ENCODE measurements around the gene CD72. TPM values are rescaled to one million over a fixed set of nuclear protein-coding genes. Genes with fewer than 3 reads are reported as not detected.
"Not testable (repeated sequence)": the region's sequence is repeated elsewhere in the genome, so short reads cannot be mapped to it uniquely, and the experiment has no call there.

Gene CD72
- total RNA-seq, 1 donor: 2.9 TPM

DNA sequence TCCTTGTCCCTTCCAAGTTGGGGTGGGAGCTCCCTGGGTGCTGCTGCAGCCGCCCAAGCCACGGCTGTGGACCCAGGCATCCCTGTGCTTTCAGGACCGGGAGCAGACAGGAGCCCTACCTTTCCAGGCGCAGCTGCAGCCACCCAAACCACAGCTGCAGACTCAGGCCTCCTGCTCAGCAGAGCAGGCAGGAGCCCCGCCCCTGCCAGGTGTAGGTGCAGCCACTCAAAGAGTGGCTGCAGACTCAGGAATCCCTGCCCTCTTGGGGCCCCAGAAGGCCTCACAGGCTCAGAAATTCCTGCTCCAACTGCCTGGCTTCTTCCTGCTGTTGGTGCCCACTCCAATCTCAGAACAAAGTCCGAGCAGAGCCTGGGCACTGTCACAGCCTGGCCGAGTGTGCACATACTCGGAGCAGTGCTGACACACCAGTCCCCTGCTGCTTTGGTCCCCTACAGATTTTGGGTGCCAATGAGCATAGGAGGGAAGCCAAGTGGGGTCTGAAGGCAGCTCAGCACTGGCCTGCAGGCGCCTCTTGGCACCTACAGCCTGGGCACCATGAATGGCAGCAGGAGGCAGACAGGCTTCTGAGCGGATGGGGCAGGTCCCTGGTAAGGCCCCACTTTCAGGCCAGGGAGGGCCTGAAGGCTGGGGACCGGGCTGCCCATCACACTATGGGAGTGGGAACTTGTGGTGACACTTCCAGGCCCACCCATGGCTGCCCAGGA lies 19.2 kb downstream of the CD72 start:
- Histone ChIP-seq H3K79me2 (ENCODE audit: insufficient read depth, low read length) (no peaks in the 10 kb centered on the region), H3K4me3 (ENCODE audit: insufficient read depth, low read length) (no peak overlapping the region), H3K9me3 (ENCODE audit: low read depth, low read length) (no peaks in the 10 kb centered on the region), H3K27me3 (ENCODE audit: insufficient read depth, low read length) (no peaks in the 10 kb centered on the region), H3K4me2 (ENCODE audit: insufficient read depth, low read length) (no peak overlapping the region), H4K20me1 (ENCODE audit: insufficient read depth, low read length) (no peaks in the 10 kb centered on the region), H3K27ac (ENCODE audit: low read depth, low read length) (no peak overlapping the region), H3K4me1 (ENCODE audit: insufficient read depth, low read length) (peaks cover 11% of the 10 kb centered on the region), H3K36me3 (ENCODE audit: insufficient read depth, low read length) (no peaks in the 10 kb centered on the region), H2AFZ (ENCODE audit: low read length) (no peak overlapping the region)
- DNase-seq (ENCODE audit: insufficient read length, low spot score, missing footprints): no peak
- TF ChIP-seq, protein P1, sequence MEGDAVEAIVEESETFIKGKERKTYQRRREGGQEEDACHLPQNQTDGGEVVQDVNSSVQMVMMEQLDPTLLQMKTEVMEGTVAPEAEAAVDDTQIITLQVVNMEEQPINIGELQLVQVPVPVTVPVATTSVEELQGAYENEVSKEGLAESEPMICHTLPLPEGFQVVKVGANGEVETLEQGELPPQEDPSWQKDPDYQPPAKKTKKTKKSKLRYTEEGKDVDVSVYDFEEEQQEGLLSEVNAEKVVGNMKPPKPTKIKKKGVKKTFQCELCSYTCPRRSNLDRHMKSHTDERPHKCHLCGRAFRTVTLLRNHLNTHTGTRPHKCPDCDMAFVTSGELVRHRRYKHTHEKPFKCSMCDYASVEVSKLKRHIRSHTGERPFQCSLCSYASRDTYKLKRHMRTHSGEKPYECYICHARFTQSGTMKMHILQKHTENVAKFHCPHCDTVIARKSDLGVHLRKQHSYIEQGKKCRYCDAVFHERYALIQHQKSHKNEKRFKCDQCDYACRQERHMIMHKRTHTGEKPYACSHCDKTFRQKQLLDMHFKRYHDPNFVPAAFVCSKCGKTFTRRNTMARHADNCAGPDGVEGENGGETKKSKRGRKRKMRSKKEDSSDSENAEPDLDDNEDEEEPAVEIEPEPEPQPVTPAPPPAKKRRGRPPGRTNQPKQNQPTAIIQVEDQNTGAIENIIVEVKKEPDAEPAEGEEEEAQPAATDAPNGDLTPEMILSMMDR (IDR thresholded peaks at IDR 0.05; ENCODE audit: extremely low read depth, low read depth, low read length): no peak

DNA sequence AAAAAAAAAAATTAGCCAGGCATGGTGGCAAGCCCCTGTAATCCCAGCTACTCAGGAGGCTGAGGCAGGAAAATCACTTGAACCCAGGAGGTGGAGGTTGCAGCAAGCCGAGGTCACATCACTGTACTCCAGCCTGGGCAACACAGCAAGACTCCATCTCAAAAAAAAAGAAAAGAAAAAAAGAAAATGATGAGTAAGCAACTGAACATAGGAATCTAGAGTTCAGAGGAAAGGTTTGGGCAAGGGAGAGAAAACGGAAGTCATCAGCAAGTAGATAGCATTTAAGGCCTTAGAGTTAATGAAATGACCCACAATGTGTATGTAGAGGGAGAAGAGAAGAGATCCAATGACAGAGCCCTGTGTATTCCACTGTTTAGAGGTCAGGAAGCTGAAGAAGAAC lies 21.3 kb downstream of the CD72 start:
- not testable (repeated sequence) for H3K36me3 ChIP-seq (ENCODE audit: insufficient read depth, low read length); H4K20me1 ChIP-seq (ENCODE audit: insufficient read depth, low read length); DNase-seq (ENCODE audit: insufficient read length, low spot score, missing footprints); H3K9me3 ChIP-seq (ENCODE audit: low read depth, low read length); H3K27ac ChIP-seq (ENCODE audit: low read depth, low read length); H3K4me2 ChIP-seq (ENCODE audit: insufficient read depth, low read length); H2AFZ ChIP-seq (ENCODE audit: low read length); H3K27me3 ChIP-seq (ENCODE audit: insufficient read depth, low read length); H3K4me3 ChIP-seq (ENCODE audit: insufficient read depth, low read length); H3K4me1 ChIP-seq (ENCODE audit: insufficient read depth, low read length); H3K79me2 ChIP-seq (ENCODE audit: insufficient read depth, low read length)

DNA sequence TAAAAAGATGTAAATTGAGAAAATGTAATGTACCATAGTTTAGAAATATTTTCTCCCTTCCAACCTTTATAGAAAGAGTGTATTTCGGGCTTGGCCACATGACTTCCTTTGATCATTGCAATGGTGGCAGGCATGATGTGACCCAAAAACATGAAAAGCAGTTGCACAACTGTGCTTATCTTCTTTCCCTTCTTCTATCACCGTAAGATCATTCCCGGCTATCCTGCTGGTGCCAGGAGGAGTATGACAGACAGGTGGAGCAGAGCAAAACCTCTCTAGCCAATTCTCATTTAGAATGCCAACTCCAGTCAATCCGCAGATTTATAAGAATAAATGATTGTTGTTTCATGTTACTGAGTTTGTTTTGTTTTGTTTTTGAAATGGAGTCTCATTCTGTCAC lies 23.7 kb downstream of the CD72 start:
- no peaks in the 10 kb centered on the region for H3K36me3 ChIP-seq (ENCODE audit: insufficient read depth, low read length)
- no peak for DNase-seq (ENCODE audit: insufficient read length, low spot score, missing footprints)
- H3K27me3 ChIP-seq (ENCODE audit: insufficient read depth, low read length): no peaks in the 10 kb centered on the region
- TF ChIP-seq, protein P1 (IDR thresholded peaks at IDR 0.05; ENCODE audit: extremely low read depth, low read depth, low read length): no peak
- H4K20me1 ChIP-seq (ENCODE audit: insufficient read depth, low read length): no peaks in the 10 kb centered on the region
- H3K9me3 ChIP-seq (ENCODE audit: low read depth, low read length): no peaks in the 10 kb centered on the region
- H3K79me2 ChIP-seq (ENCODE audit: insufficient read depth, low read length): no peaks in the 10 kb centered on the region
- no peak overlapping the region for H3K27ac ChIP-seq (ENCODE audit: low read depth, low read length)
- H2AFZ ChIP-seq (ENCODE audit: low read length): no peak overlapping the region
- no peak overlapping the region for H3K4me3 ChIP-seq (ENCODE audit: insufficient read depth, low read length)
- no peak overlapping the region for H3K4me2 ChIP-seq (ENCODE audit: insufficient read depth, low read length)
- no peaks in the 10 kb centered on the region for H3K4me1 ChIP-seq (ENCODE audit: insufficient read depth, low read length)

DNA sequence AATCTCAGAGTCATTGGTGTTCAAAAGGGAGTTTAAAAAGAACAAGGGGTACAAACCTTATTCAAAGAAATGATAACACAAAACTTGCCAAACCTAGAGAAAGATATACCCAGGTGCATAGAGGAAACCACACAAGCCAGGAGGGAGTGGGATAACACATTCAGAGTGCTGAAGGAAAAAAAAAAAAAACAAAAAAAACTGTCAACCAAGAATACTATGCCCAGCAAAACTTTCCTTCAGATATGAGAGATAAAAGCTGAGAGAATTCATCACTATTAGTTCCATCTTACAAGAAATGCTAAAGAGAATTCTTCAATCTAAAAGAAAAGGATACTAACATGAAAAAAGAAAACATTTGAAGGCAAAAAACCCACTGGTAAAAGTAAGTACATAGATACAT lies 24.6 kb downstream of the CD72 start:
- Histone ChIP-seq H3K4me1 (ENCODE audit: insufficient read depth, low read length) (no peaks in the 10 kb centered on the region), H3K27me3 (ENCODE audit: insufficient read depth, low read length) (no peaks in the 10 kb centered on the region), H3K4me2 (ENCODE audit: insufficient read depth, low read length) (no peak overlapping the region), H4K20me1 (ENCODE audit: insufficient read depth, low read length) (no peaks in the 10 kb centered on the region), H3K9me3 (ENCODE audit: low read depth, low read length) (no peaks in the 10 kb centered on the region), H3K36me3 (ENCODE audit: insufficient read depth, low read length) (no peaks in the 10 kb centered on the region), H3K79me2 (ENCODE audit: insufficient read depth, low read length) (no peaks in the 10 kb centered on the region), H3K4me3 (ENCODE audit: insufficient read depth, low read length) (no peak overlapping the region), H3K27ac (ENCODE audit: low read depth, low read length) (no peak overlapping the region), H2AFZ (ENCODE audit: low read length) (no peak overlapping the region)
- TF ChIP-seq, protein P1 (IDR thresholded peaks at IDR 0.05; ENCODE audit: extremely low read depth, low read depth, low read length): no peak
- no peak for DNase-seq (ENCODE audit: insufficient read length, low spot score, missing footprints)

DNA sequence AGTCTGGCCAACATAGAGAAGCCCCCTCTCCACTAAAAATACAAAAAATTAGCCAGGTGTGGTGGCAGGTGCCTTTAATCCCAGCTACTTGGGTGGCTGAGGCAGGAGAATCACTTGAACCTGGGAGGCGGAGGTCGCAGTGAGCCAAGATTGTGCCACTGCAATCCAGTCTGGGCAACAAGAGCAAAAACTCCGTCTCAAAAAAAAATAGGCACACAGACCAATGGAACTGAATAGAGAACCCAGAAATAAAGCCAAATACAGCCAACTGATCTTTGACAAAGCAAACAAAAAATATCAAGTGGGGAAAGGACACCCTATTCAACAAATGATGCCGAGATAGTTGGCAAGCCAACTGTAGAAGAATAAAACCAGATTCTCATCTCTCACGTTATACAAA lies 29.7 kb downstream of the CD72 start:
- not testable (repeated sequence) for H3K79me2 ChIP-seq (ENCODE audit: insufficient read depth, low read length); DNase-seq (ENCODE audit: insufficient read length, low spot score, missing footprints); H3K4me1 ChIP-seq (ENCODE audit: insufficient read depth, low read length); H4K20me1 ChIP-seq (ENCODE audit: insufficient read depth, low read length); H3K27me3 ChIP-seq (ENCODE audit: insufficient read depth, low read length); H3K4me3 ChIP-seq (ENCODE audit: insufficient read depth, low read length); H3K9me3 ChIP-seq (ENCODE audit: low read depth, low read length); H3K4me2 ChIP-seq (ENCODE audit: insufficient read depth, low read length); H2AFZ ChIP-seq (ENCODE audit: low read length); H3K36me3 ChIP-seq (ENCODE audit: insufficient read depth, low read length); H3K27ac ChIP-seq (ENCODE audit: low read depth, low read length)

DNA sequence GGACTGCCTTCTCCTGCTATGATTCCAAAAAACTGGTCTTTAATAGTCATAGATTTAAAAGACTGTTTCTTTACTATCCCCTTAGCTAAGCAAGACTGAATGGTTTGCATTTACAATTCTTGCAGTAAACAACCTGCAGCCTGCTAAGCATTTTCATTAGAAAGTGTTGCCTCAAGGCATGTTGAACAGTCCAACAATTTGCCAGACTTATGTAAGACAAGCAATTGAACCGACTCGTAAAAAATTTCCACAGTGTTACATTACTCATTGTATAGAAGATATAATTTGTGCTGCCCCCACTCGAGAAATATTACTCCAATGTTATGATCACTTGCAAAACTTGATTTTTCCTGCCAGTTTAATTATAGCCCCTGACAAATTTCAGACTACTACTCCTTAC lies 33.5 kb downstream of the CD72 start:
- H4K20me1 ChIP-seq (ENCODE audit: insufficient read depth, low read length); H2AFZ ChIP-seq (ENCODE audit: low read length); H3K79me2 ChIP-seq (ENCODE audit: insufficient read depth, low read length); H3K4me3 ChIP-seq (ENCODE audit: insufficient read depth, low read length); H3K9me3 ChIP-seq (ENCODE audit: low read depth, low read length); H3K4me1 ChIP-seq (ENCODE audit: insufficient read depth, low read length); DNase-seq (ENCODE audit: insufficient read length, low spot score, missing footprints); H3K36me3 ChIP-seq (ENCODE audit: insufficient read depth, low read length); H3K4me2 ChIP-seq (ENCODE audit: insufficient read depth, low read length); H3K27me3 ChIP-seq (ENCODE audit: insufficient read depth, low read length); H3K27ac ChIP-seq (ENCODE audit: low read depth, low read length): not testable (repeated sequence)

DNA sequence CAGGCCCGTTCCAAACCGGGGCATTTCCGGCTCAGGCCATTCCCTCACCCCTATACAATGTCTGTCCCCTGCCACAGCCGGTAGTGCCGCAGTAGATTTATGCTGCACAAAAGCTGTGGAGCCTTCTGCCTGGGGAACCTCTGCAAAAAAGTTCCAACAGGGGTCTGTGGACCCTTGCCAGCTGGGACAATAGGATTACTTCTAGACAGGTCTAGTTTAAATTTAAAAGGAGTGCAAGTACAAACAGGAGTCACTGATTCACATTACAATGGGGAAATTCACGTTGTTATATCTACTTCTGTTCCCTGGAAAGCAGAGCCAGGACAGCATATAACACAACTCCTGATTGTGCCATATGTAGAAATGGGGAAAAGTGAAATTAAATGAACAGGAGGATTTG lies 34.7 kb downstream of the CD72 start:
- DNase-seq (ENCODE audit: insufficient read length, low spot score, missing footprints); H4K20me1 ChIP-seq (ENCODE audit: insufficient read depth, low read length); H3K79me2 ChIP-seq (ENCODE audit: insufficient read depth, low read length); H3K4me2 ChIP-seq (ENCODE audit: insufficient read depth, low read length); H3K36me3 ChIP-seq (ENCODE audit: insufficient read depth, low read length); H3K4me1 ChIP-seq (ENCODE audit: insufficient read depth, low read length); H3K9me3 ChIP-seq (ENCODE audit: low read depth, low read length); H3K27ac ChIP-seq (ENCODE audit: low read depth, low read length); H3K4me3 ChIP-seq (ENCODE audit: insufficient read depth, low read length); H3K27me3 ChIP-seq (ENCODE audit: insufficient read depth, low read length); H2AFZ ChIP-seq (ENCODE audit: low read length): not testable (repeated sequence)

All from osteoblast (primary cell).